NCI-H2196 (cell line): ENCODE results near the gene FGF22.

Experiments used
- DNase-seq: peaks from one replicate; lab custom pipeline; 2025; ENCODE audit not compliant: unreplicated experiment; lab: John Stamatoyannopoulos, UW

FGF22 gene

GRCh38 chr19:642767-643727 is 3.4 kb downstream of the FGF22 start:
- no peak for DNase-seq

GRCh38 chr19:643736-644135 is 4.1 kb downstream of the FGF22 start:
- no peak for DNase-seq

GRCh38 chr19:644363-644762 is 4.7 kb downstream of the FGF22 start:
- no peak for DNase-seq

DNA sequence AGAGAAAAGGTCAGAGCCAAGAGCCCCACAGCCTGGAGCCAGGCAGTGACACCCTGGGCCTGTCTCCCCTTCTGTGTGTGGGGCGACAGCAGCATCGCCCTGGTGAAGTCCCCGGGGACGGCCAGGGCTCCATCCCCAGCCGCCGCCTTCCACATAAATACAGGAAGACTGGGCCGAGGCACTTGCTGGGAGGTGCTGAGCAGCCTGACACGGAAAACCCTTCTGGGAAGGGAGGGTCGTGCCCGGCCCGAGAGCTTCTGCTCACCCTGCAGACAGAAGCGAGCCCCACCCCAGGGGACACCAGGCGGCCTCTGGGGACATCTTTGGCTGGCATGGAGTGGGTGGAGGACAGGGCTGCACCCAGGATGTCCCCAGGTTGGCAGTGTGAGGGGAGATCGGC is 5.1 kb downstream of the FGF22 start:
- DNase-seq, result no peak

DNA sequence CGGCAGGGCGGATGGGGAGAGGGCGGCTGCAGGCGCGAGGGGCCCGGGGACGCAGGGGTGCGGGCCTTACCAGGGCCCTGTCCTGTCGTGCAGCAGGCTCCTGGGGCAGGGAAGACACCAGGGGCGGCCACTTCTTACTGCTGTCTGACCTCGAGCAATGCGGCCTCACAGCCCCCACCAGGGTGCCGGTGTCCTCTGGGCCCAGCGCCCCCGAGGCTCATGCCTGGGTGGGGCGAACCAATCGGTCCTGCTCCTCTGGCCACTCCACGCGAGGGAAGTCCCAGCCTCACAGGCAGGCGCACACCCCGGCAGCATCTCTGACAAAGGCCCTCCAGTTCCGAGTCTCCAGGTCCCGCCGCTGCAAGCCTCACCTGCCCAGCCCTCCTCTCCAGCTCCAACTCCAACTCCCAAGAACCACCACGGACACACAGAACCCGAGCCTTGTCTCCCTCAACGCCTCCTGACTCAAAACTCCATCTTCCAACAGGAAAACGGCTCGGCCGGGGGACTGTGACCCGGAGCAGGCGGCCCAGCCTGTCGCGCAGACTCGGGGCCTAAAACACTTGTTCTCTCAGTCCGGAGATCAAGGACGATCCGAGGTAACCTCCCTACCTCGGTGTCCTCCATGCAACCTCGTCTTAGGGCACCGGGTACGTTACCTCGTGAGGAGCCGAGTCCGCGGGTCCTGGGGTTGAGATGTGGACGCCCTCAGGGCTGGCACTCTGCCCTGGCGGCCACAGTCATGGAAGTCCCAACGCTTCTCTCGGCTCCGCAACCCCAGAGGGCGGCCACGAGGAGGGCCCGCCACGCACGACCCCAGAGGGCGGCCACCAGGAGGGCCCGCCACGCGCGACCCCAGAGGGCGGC is 6.5 kb downstream of the FGF22 start:
- DNase-seq, result no peak

DNA sequence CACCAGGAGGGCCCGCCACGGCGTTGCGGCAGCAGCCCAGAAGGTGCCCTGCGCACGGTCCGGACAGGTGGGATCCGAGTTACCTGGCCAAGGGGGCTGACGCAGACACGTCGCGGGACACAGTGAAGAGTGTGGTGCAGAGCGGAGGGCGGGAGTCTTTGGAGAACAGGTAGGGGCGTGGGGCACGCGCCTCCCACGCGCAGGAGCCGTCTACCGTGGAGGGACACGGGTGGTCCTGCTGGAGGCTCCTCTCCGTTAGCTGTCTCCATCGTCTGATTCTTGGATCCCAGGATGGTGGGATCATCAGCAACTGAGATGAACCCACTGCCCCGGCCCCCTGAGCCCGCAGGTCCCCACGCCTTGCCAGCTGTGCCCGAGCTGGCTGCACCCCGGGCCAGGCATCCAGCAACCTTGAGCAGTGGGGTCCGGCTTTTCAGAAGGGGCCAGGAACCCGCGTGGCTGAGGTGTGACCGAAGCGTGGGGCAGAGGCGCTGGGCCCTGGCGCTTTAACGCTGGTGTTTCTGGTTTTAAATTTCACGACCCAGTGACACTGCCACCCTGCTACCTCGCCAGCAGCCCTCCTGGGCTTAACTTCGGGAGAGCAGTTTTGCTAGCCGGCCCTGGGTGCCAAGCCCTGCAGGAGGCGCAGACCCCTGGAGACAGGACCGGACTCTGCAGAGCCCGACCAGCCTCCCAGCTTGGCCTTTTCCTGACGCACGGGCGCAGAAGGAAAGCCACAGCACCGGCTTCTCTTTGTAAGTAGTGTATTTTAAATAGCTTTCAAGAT is 7.3 kb downstream of the FGF22 start:
- DNase-seq, result no peak

- DNase-seq, result no peak
Measured at GRCh38 chr19:647566-648284, 8.0 kb downstream of the FGF22 start.

DNA sequence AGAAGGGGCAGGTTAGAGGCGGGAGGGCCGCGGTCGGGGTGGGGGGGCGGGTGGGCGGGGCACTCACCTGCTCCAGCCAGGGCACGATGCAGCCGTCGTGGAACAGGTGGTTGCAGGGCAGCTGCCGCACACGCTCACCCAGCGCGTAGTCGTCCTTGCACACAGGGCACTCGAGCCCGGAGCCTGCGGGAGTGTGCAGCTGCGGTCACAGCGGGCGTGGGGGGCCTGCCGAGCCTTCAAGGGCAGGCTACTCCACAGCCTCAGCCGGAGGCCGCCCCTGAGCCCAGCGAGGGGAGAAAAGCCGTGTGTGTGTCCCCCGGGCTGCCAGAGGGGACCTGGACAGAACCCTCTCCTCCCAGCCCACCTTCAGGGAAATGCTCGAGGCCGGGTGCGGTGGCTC is 8.6 kb downstream of the FGF22 start:
- DNase-seq, result no peak

- no peak for DNase-seq
Measured at GRCh38 chr19:648904-649801, 9.5 kb downstream of the FGF22 start.

DNA sequence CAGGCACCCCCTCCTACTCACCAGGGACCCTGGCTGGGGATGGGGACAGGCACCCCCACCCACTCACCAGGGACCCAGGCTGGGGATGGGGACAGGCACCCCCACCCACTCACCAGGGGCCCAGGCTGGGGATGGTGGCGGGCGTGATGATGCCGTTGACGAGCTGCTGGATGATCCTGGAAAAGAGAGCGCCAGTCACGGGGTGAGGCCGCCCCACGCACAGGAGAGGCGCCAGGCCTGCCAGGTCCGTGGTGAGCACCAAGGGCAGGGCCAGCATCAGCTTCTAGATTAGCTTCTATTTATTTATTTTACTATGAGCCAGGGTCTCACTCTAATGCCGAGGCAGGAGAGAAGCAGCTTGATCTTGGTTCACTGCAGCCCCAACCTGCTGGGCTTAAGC is 10.4 kb downstream of the FGF22 start:
- DNase-seq, result no peak

- DNase-seq, result no peak
Measured at GRCh38 chr19:651114-651818, 11.6 kb downstream of the FGF22 start.

- DNase-seq, result no peak
Measured at GRCh38 chr19:651991-652390, 12.3 kb downstream of the FGF22 start.

DNA sequence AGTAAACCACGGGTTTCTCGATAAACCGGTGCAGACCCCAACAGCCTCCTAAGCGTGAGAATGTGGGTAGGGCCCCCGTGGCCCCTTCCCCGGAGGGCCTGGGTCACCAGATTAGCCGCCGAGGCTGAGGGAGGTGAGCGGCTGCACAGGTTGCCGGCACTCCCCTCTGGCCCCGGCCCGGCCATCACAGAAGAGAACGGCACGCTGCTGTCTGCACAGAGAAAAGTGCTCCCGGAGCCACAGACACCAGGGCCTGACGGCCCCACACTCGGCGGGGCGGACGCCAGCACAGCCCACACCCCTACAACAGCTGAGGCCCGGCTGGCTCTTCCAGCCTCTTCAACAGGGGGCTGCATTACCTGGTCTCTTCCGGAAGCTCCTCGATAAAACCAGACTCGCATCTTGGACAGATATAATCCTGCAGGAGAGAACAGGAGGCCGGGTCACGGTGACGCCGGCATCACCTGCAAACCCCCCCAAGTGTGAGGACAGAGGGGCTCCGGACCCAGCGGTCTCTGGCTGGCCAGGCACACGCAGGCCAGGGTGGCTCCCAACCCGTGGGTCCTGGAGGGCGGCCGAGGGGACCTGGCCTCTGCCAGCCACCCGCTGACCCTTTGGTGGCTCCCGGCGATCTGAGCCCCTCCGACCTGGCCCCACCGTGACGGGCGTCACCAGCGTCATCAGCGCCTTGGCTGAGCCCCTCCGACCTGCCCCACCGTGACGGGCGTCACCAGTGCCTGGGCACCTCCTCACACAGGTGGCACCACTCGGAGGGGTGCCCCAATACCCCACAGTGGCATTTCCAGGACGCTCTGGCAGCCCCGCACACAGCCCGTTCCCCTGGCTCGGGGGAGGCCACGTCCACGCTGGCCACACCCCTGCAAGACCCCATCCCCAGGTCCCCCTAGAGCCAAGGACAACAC is 13.0 kb downstream of the FGF22 start:
- DNase-seq, result no peak

- DNase-seq, result no peak
Measured at GRCh38 chr19:653425-653824, 13.7 kb downstream of the FGF22 start.

DNA sequence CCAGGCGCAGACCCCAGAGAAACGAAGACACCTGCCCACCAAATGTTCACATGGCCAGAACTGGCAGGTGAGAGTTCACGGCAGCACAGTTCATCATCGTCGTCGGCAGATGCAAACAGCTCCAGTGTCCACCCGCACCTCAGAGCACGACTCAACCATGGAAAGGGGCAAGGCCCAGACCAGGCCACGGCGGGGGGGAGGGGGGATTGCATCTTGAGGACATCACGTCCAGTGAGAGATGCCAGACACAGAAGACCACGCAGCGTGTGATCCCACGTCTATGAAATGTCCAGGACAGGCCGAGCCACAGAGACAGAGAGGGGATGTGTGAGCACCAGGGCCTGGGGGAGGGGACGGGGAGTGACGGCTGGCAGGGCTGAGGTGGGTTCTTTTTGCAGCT is 16.0 kb downstream of the FGF22 start:
- DNase-seq, result no peak

DNA sequence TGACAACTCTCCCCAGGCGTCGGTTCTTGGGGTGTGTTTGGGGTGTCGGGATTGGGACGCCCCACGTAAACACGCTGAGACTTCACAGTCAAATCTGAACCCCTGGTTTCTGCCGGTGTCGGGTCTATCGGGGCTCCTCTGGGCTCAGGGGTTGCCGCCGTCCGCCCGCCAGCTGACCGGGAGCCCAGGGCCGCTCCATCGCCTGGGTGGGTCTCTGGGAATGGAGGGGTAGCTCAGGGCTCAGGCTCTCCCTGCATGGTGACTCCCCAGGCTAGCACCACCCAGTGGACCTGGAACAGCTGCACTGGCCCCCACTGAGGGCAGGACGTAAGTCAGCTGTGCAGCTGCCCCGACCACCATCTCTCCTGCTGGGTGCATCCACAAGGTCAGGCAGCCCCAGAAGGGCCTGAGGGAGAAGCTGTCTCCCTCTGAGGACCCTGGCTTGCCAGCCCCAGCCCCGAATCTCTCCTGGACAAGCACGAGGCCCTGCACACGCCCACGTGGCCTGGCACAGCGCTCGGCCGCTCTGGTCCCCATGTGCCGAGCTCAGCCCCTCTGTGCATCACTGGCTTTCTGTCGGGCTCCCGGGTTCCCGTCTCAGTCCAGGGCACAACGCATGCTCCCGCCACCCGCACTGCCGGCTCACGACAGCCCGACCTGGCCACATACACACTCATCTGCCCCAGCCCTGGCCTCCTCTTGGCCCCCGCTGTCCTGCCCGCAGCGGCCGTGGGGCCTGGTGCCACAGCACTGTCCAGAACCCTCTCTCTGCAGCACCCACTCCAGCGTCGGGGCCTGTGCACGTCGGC is 17.3 kb downstream of the FGF22 start:
- no peak for DNase-seq

DNA sequence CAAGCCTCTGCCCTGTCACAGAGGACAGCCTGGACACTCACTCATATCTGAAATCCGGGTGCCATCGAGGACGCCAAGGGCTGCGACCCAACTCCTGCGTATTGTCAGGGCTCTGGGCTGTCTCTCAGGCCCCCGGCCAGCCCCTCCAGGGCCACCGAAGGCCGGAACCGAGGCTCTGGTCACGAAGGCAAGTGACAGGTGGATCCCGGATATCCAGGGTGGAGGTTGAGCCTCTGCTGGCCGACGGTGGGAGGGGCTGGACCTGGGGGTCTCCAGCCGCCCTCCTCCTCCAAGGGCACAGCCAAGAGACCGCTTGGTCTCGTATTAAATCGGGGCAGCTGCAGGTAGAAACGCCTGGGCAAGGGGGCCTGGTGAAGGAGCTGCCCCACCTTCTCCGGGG is 17.9 kb downstream of the FGF22 start:
- DNase-seq, result no peak
